ENCODE data around the gene PRRT1B. TPM values are rescaled to one million over a fixed set of nuclear protein-coding genes. Genes with fewer than 3 reads are reported as not detected.

The PRRT1B gene
- total and polyA plus RNA-seq, 8 donors: 2.3 to 5.0 (median 3.2) TPM

DNA sequence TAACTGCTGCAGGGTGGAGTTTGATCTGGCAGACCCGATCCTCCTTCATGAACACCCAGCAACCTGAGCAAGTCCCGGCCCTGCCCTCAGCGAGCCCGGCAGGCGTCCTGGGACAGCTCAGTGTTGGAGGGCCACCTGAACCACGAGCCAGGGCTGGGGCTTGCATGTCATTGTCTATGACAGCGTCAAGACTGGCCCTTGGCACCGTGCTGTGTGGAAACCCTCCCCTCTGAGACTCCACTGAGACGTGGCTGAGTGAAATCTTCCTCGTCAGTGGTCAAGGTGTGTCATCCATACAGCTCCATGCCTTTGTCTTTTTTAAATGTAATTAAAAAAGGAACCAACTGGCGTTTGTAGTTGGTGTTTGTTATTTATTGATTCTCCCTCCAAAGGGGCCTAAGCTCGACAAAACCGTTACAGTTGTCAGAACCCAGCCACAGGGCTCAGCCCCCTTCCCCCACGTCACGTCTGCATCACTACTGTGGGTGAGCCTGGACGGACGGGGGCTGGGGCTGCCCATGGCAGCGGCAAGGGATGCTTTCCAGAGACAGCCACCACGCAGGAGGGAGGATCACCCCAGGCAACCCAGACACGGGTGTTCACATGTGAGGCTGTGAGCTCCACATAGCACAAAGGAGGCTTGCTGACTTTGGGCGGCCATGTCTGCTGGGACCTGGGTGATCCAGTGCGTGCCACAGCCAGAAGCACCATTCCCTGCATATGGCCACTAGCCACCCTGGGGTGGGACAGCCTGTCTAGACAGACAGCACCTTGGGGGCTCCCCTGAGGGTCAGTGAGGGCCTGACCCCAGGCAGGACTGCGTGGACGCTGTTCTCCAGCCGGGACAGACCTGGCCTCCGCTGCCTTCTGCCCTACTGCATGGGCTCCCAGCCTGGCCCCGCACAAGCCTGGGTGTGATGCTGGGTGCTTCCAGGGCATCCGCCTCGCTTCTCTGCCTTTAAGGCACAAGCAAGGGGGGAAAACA lies 21.6 kb upstream of the PRRT1B start:
- intact Hi-C loops (cut with DNase I): no loop called here
- H3K27me3 ChIP-seq: no peaks in the 10 kb centered on the region
- FAIRE-seq (no peak), DNase-seq (no peak), ATAC-seq (peak in 1 of 4 donors; percentile 10)
- peaks cover 0 to 65% (median 3%) of the 10 kb centered on the region in 3 donors for H3K36me3 ChIP-seq
- TF ChIP-seq, protein P1, sequence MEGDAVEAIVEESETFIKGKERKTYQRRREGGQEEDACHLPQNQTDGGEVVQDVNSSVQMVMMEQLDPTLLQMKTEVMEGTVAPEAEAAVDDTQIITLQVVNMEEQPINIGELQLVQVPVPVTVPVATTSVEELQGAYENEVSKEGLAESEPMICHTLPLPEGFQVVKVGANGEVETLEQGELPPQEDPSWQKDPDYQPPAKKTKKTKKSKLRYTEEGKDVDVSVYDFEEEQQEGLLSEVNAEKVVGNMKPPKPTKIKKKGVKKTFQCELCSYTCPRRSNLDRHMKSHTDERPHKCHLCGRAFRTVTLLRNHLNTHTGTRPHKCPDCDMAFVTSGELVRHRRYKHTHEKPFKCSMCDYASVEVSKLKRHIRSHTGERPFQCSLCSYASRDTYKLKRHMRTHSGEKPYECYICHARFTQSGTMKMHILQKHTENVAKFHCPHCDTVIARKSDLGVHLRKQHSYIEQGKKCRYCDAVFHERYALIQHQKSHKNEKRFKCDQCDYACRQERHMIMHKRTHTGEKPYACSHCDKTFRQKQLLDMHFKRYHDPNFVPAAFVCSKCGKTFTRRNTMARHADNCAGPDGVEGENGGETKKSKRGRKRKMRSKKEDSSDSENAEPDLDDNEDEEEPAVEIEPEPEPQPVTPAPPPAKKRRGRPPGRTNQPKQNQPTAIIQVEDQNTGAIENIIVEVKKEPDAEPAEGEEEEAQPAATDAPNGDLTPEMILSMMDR (IDR thresholded peaks at IDR 0.05): no peak
- no peaks in the 10 kb centered on the region for H3K4me1 ChIP-seq
- no peak overlapping the region for H3K27ac ChIP-seq
- H3K4me3 ChIP-seq: no peak overlapping the region
- 85 to 89% methylated on average over 29 of the region's 29 CpGs for WGBS, 2 donors
- H3K9me3 ChIP-seq: no peaks in the 10 kb centered on the region

DNA sequence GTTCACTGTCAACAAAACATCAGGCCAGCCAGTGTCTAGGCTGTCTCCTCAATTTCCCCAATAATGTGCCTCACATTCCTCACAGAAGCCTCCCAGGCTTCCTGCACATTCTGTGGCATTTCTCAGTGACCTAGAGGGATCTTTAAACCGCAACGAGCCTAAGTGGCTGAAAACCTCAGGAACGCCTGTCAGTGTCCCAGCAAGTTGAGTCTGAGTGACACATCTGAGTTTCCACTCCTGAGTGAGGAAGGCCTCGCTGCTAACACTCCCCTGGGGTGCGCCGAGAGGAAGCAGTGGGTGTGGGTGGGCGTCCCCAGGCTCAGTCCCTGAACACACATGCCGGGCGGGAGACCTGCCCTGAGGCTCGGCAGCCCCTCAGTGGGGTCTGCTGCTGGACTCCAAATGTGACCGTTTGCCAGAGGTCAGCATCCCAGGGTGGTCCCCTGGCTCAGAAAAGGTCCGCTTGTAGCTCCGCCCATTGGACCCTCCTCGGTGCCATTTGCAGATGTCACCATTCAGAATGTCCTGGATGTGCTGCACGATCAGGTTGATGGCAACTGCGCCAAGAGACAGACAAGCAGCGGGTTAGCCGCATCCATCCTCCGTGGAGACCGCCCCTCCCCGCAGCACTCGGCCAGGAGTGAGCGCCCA lies 20.5 kb upstream of the PRRT1B start:
- no peak for FAIRE-seq
- 90% methylated on average over 23 of the region's 23 CpGs for WGBS, 2 donors
- TF ChIP-seq, protein P1 (IDR thresholded peaks at IDR 0.05): no peak
- no peaks in the 10 kb centered on the region for H3K9me3 ChIP-seq
- no peak for ATAC-seq
- H3K27me3 ChIP-seq: no peaks in the 10 kb centered on the region
- no peak overlapping the region for H3K4me3 ChIP-seq
- H3K27ac ChIP-seq: no peak overlapping the region
- DNase-seq: no peak
- intact Hi-C loops (cut with DNase I): no loop called here
- H3K4me1 ChIP-seq: peaks cover 0 to 1% (median under 1%) of the 10 kb centered on the region in 3 donors
- H3K36me3 ChIP-seq: peaks cover 0 to 58% (median 3%) of the 10 kb centered on the region in 3 donors

DNA sequence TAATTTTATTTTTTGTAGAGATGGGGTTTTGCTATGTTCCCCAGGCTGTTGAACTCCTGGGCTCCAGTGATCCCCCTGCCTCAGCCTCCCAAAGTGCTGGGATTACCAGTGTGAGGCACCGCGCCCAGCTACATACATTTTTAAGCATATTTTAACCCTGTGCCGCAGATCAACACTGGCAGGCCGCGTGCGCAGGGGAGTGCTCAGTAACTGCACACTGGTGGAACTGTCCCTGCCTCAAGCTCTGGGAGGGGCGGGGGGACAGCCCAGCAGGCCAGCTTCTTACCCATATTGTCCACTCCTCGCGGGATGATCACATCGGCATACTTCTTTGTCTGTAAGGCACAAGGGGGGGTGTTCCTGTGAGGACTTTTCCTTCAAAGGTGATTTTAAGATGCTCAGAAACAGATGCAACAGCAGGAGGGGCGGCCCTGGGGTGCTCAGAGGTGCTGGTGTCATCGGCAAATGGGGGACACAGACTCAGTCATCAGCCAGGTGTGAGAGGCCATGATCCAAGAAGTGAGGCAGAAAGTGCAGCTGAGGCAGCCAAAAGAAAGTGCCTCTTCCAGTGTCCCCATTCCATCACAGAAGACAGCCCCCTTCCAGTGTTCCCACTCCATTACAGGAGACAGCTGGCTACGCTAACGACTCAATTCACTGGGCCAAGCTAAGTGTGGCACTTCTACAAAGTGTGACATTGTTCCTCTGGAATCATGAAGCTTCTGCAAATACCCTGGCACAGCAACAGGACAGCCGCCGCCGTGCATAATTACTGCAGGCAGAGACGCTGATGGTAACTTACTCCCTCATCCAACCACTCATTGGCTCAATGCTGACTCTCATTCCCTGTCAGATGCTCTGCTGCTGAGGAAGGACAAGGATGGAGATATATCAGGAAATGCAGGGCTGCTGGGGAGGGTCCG lies 19.4 kb upstream of the PRRT1B start:
- 90 to 91% methylated on average over 19 of the region's 19 CpGs for WGBS, 2 donors
- FAIRE-seq: no peak
- Histone ChIP-seq H3K4me3 (no peak overlapping the region), H3K9me3 (no peaks in the 10 kb centered on the region), H3K27me3 (no peaks in the 10 kb centered on the region), H3K36me3 (peaks cover 0 to 52% (median 0%) of the 10 kb centered on the region in 3 donors), H3K4me1 (peaks cover 4 to 7% (median 4%) of the 10 kb centered on the region in 3 donors), H3K27ac (no peak overlapping the region)
- no peak for ATAC-seq
- DNase-seq: no peak
- TF ChIP-seq, protein P1 (IDR thresholded peaks at IDR 0.05): no peak
- intact Hi-C loops (cut with DNase I): no loop called here

DNA sequence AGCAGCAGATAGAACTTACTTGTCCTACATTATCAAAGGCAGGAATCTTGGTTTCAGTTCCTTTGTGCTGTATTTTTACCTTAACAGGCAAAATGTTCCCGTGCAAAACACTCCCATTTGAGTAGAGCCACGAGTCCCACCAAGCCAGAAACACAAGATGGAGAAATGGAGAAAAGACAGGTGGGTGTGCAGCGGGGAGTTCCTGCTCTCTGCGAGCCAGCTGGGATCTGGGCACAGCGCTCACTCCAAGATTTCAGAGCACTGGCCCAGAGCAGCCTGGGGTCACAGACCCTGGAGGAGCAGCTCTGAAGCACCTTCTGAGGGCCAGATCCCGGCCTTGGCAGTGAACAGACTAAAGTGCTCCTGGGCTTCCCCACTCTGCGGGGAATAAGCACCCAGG lies 17.1 kb upstream of the PRRT1B start:
- H3K36me3 ChIP-seq: peaks cover 0 to 34% (median 0%) of the 10 kb centered on the region in 3 donors
- 92 to 96% methylated on average over 7 of the region's 7 CpGs for WGBS, 2 donors
- no peak for DNase-seq
- H3K4me3 ChIP-seq: no peak overlapping the region
- H3K27ac ChIP-seq: no peak overlapping the region
- no peaks in the 10 kb centered on the region for H3K27me3 ChIP-seq
- intact Hi-C loops (cut with DNase I): no loop called here
- FAIRE-seq: no peak
- H3K9me3 ChIP-seq: no peaks in the 10 kb centered on the region
- TF ChIP-seq, protein P1 (IDR thresholded peaks at IDR 0.05): no peak
- peaks cover 4 to 9% (median 4%) of the 10 kb centered on the region in 3 donors for H3K4me1 ChIP-seq
- ATAC-seq: no peak
